B cell (primary cell): ENCODE results near the gene MAP4K4. TPM values are rescaled to one million over a fixed set of nuclear protein-coding genes. Genes with fewer than 3 reads are reported as not detected.

ENCODE experiments used
- ATAC-seq: fragments of 200-7000 bp; cut with Tn5 transposase; one replicate; pipeline ENCODE4 v1.10.0; 2021; ENCODE audit warnings: low read depth, mild to moderate bottlenecking, moderate number of reproducible peaks, moderate library complexity
- CTCF ChIA-PET: fragments of 350-600 bp; sonication (Branson Sonifier 250); formaldehyde crosslinking; loops from one replicate; lab custom pipeline; 2021; ENCODE audit warnings: antibody characterized with exemption, inconsistent platforms; lab: Charles Lee
- POLR2A ChIA-PET: fragments of 350-600 bp; sonication (Branson Sonifier 250); formaldehyde crosslinking; loops from one replicate; lab custom pipeline; 2021; ENCODE audit warnings: antibody characterized with exemption; lab: Charles Lee
- DNase-seq: peaks from one replicate; pipeline ENCODE4 v3.0.0; 2013
- H2AFZ ChIP-seq: 2 replicates; pipeline ENCODE4 v1.6.1; 2012; ENCODE audit warnings: mild to moderate bottlenecking, low read depth, low read length; ENCODE audit not compliant: insufficient read depth, poor library complexity, severe bottlenecking
- H3K27ac ChIP-seq, 2 donors: 1 replicate in 1 of 2; 2 replicates in 1 of 2; pipeline ENCODE4 v1.5.1; 2012 to 2013; ENCODE audit warnings: low read length in 2 of 2, mild to moderate bottlenecking in 2 of 2, moderate library complexity in 1 of 2
- H3K27me3 ChIP-seq, 4 experiments: fragments of 200-600 bp in 1 of 4; sonication (generic) in 1 of 4; replicated peaks in 1 of 4; 1 replicate in 2 of 4; 2 replicates in 2 of 4; pipeline versions ENCODE4 v1.6.1 to v1.7.0; 2013 to 2016; ENCODE audit warnings: low read length in 3 of 4, mild to moderate bottlenecking in 2 of 4, mixed read lengths in 1 of 4, moderate library complexity in 1 of 4; ENCODE audit not compliant: insufficient read depth in 4 of 4, control insufficient read depth in 3 of 4; ENCODE audit errors: control extremely low read depth in 1 of 4
- H3K36me3 ChIP-seq, 2 experiments: replicated peaks in 1 of 2; 1 replicate in 1 of 2; 2 replicates in 1 of 2; pipeline versions ENCODE4 v1.6.1 to v1.7.1; 2013; ENCODE audit warnings: low read length in 1 of 2; ENCODE audit not compliant: insufficient read depth in 2 of 2, control insufficient read depth in 1 of 2; ENCODE audit errors: control extremely low read depth in 1 of 2, extremely low read depth in 1 of 2
- H3K4me1 ChIP-seq, 2 donors: fragments of 200-600 bp in 1 of 2; sonication (generic) in 1 of 2; 1 replicate in 1 of 2; 2 replicates in 1 of 2; pipeline versions ENCODE4 v1.5.1 to v1.6.1; 2013 to 2017; ENCODE audit warnings: low read length in 2 of 2; ENCODE audit not compliant: control insufficient read depth in 2 of 2, insufficient read depth in 2 of 2
- H3K4me2 ChIP-seq: replicated peaks from 2 replicates; pipeline ENCODE3; 2012; ENCODE audit warnings: mild to moderate bottlenecking, low read depth, low read length; ENCODE audit not compliant: poor library complexity, severe bottlenecking
- H3K4me3 ChIP-seq, 5 experiments: fragments of 200-600 bp in 1 of 5; sonication (generic) in 1 of 5; 1 replicate in 3 of 5; 2 replicates in 2 of 5; pipeline versions ENCODE4 v1.5.1 to v1.7.0; 2011 to 2016; ENCODE audit warnings: low read length in 4 of 5, mild to moderate bottlenecking in 4 of 5, low read depth in 2 of 5, control low read depth in 1 of 5, moderate library complexity in 1 of 5; ENCODE audit not compliant: insufficient read depth in 1 of 5; ENCODE audit errors: control extremely low read depth in 1 of 5, extremely low read depth in 1 of 5
- H3K79me2 ChIP-seq: fragments of 200-600 bp; sonication (generic); one replicate; pipeline ENCODE4 v1.6.0; 2016; ENCODE audit warnings: low read length; ENCODE audit not compliant: control insufficient read depth, insufficient read depth
- H3K9ac ChIP-seq: fragments of 200-600 bp; sonication (generic); 2 replicates; pipeline ENCODE4 v1.6.1; 2017; ENCODE audit warnings: mild to moderate bottlenecking, low read length, moderate library complexity
- H3K9me3 ChIP-seq, 3 donors: one replicate each; pipeline versions ENCODE4 v1.6.1 to v1.7.1; 2013; ENCODE audit warnings: low read length in 2 of 3; ENCODE audit not compliant: control insufficient read depth in 2 of 3, insufficient read depth in 1 of 3; ENCODE audit errors: control extremely low read depth in 1 of 3
- H4K20me1 ChIP-seq: 2 replicates; pipeline ENCODE4 v1.6.0; 2012; ENCODE audit warnings: mild to moderate bottlenecking, low read length; ENCODE audit not compliant: insufficient read depth, control insufficient read depth, poor library complexity, severe bottlenecking
- H3K27ac Mint-ChIP-seq: one replicate; pipeline ENCODE4 v1.8.0; 2021; ENCODE audit warnings: mixed read lengths
- H3K27me3 Mint-ChIP-seq: one replicate; pipeline ENCODE4 v1.8.0; 2021; ENCODE audit warnings: mixed read lengths
- H3K4me1 Mint-ChIP-seq: one replicate; pipeline ENCODE4 v1.8.0; 2021; ENCODE audit warnings: mixed read lengths
- H3K4me3 Mint-ChIP-seq: one replicate; pipeline ENCODE4 v1.8.0; 2021; ENCODE audit warnings: mixed read lengths
- H3K9me3 Mint-ChIP-seq: one replicate; pipeline ENCODE4 v1.8.0; 2022; ENCODE audit warnings: mixed read lengths; ENCODE audit not compliant: insufficient read depth
- CTCF ChIP-seq: fragments of 200-600 bp; IDR thresholded peaks from one replicate; pipeline ENCODE4 v1.8.0; 2022; ENCODE audit warnings: antibody characterized with exemption, mild to moderate bottlenecking
- EZH2 ChIP-seq: IDR thresholded peaks from 2 replicates; pipeline ENCODE4 v1.6.1; 2012; ENCODE audit warnings: borderline replicate concordance, low read depth, mild to moderate bottlenecking, moderate library complexity, low read length; ENCODE audit not compliant: insufficient read depth, poor library complexity, severe bottlenecking
- WGBS: methylation state at CpG from one replicate; pipeline ENCODE4 v1.1.5; 2013; ENCODE audit warnings: missing lambda C conversion rate; ENCODE audit not compliant: insufficient coverage; 5-methylcytosine and 5-hydroxymethylcytosine counted together
- intact Hi-C: fragments of 100-400 bp; cut with micrococcal nuclease; formaldehyde crosslinking; loops from one replicate; pipeline ENCODE4 v1.10.0; 2022
- polyA plus RNA-seq: library from polyadenylated mRNA; depleted of rRNA; stranded (reverse); fragments of >200 nt; gene quantifications from 2 replicates; pipeline ENCODE4 v1.2.3, GENCODE V29; 2012
- total RNA-seq, 2 donors: library from RNA; stranded (reverse); fragments of 120-200 nt in 1 of 2; gene quantifications; 1 replicate in 1 of 2; 2 replicates in 1 of 2; pipeline versions ENCODE4 v1.2.3 to v1.2.4, GENCODE V29; 2013 to 2022

The MAP4K4 gene
- total and polyA plus RNA-seq, 2 donors (not counting 1 experiment from before 2014, with no cell fraction given): 54.8 to 280 TPM

GRCh38 chr2:101905746-101906336 is 208.3 kb downstream of the MAP4K4 start:
- Histone ChIP-seq H3K27me3 (no peaks in the 10 kb centered on the region), H3K9ac (no peak overlapping the region), H4K20me1 (no peaks in the 10 kb centered on the region), H3K4me3 (no peak overlapping the region), H3K27ac (no peak overlapping the region), H3K9me3 (peaks cover 9 to 51% (median 34%) of the 10 kb centered on the region in 3 donors), H2AFZ (no peak overlapping the region), H3K36me3 (no peaks in the 10 kb centered on the region), H3K4me2 (no peak overlapping the region), H3K79me2 (no peaks in the 10 kb centered on the region), H3K4me1 (no peaks in the 10 kb centered on the region)
- TF ChIP-seq EZH2 (no peak), CTCF (no peak)
- ATAC-seq (no peak), DNase-seq (no peak)
- POLR2A ChIA-PET: no interaction called here
- peaks cover 2% of the 10 kb centered on the region for H3K4me1 Mint-ChIP-seq
- H3K4me3 Mint-ChIP-seq: no peak overlapping the region
- no peak overlapping the region for H3K27ac Mint-ChIP-seq
- CTCF ChIA-PET: no interaction called here
- intact Hi-C loops: no loop called here
- H3K9me3 Mint-ChIP-seq: peaks cover 14% of the 10 kb centered on the region
- no CpG with 5 or more reads among the region's 9 CpGs for WGBS
- H3K27me3 Mint-ChIP-seq: no peaks in the 10 kb centered on the region

- H3K9me3 ChIP-seq: peaks cover 9 to 49% (median 19%) of the 10 kb centered on the region in 3 donors
- H3K27ac ChIP-seq: no peak overlapping the region
- peaks cover 12 to 16% of the 10 kb centered on the region in 2 donors for H3K4me1 ChIP-seq
- no peaks in the 10 kb centered on the region for H3K36me3 ChIP-seq
- H3K4me3 ChIP-seq: no peak overlapping the region
- no peak overlapping the region for H3K4me2 ChIP-seq
- no peaks in the 10 kb centered on the region for H3K27me3 ChIP-seq
- H2AFZ ChIP-seq: no peak overlapping the region
- WGBS: no CpG with 5 or more reads among the region's 1 CpG
- intact Hi-C loops: loop anchor here (10.0 kb wide), 1 partner anchor 195 kb away; no protein-coding TSS in a partner anchor
- Mint-ChIP-seq H3K4me3 (no peak overlapping the region), H3K4me1 (peaks cover 22% of the 10 kb centered on the region), H3K9me3 (peaks cover 16% of the 10 kb centered on the region), H3K27ac (no peak overlapping the region), H3K27me3 (no peaks in the 10 kb centered on the region)
- no peaks in the 10 kb centered on the region for H4K20me1 ChIP-seq
- ChIA-PET CTCF (interaction anchor here (1.8 kb wide), 1 partner anchor 26 kb away, joined by 5 read pairs; no protein-coding TSS in a partner anchor), POLR2A (no interaction called here)
- no peaks in the 10 kb centered on the region for H3K79me2 ChIP-seq
- H3K9ac ChIP-seq: no peak overlapping the region
- ATAC-seq (no peak), DNase-seq (no peak)
- no peak for TF ChIP-seq EZH2
- no peak for TF ChIP-seq CTCF
Measured at GRCh38 chr2:101909760-101910159, 212.3 kb downstream of the MAP4K4 start.
